H1 (cell line): ENCODE data around the gene GP1BB. TPM values are rescaled to one million over a fixed set of nuclear protein-coding genes. Genes with fewer than 3 reads are reported as not detected.

Experiments
- TEAD4 ChIP-seq: IDR thresholded peaks from 2 replicates; pipeline ENCODE4 v1.6.1; 2012; ENCODE audit warnings: low read depth, low read length, inconsistent platforms, mixed read lengths
- polyA plus RNA-seq, 7 experiments: library from polyadenylated mRNA; depleted of rRNA in 3 of 7; stranded (reverse) in 5 of 7; unstranded in 2 of 7; fragments of >200 nt in 5 of 7; fragments of 200-250 nt in 2 of 7; gene quantifications; 1 replicate in 5 of 7; 2 replicates in 1 of 7; 4 replicates in 1 of 7; pipeline versions ENCODE4 v1.2.1 to v1.2.3, GENCODE V29; 2011 to 2013; ENCODE audit warnings: missing spikeins in 2 of 7, mixed read lengths in 2 of 7
- total RNA-seq: library from RNA; stranded (reverse); fragmentation: NEBNext Ultra II Directional; extraction: Animal tissue kit (Norgen Biotek cat#: 25700); gene quantifications from 2 replicates; pipeline ENCODE4 v1.2.1, GENCODE V29; 2021

GP1BB gene
- total and polyA plus RNA-seq, 2 of the 8 experiments (the other 6 are each of a cell fraction or from before 2014, with no cell fraction given) = 0.36 TPM; not detected in 1

DNA sequence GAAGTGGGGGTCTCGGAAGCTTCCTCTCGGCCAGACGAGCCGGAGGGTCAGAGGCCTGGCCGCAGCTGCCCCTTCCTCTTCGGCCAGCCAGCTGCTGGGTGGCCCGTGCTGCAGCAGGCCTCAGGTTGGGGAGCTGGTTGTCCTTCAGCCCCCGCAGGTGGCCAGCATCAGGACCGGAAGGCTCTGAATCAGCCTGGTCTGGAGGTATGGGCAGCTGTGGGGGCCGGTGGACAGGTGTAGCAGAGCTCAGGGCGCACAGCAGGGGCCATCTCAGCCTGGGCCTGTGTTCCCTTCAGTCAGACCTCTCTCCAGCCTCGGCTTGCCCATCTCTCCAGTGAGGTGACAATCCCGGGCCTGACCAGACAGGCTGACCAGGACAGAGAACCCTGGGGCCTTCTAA lies 23.4 kb downstream of the GP1BB start (continued):
- TF ChIP-seq TEAD4 = no peak
- TF ChIP-seq, all 59 proteins: peak for 0
